HG03354 (cell line): ENCODE data around the gene CTCF.

Source experiments
- ATAC-seq: cut with Tn5 transposase; IDR thresholded peaks from one replicate; pipeline ENCODE4 v1.9.1; 2021; ENCODE audit warnings: mild to moderate bottlenecking; ENCODE audit not compliant: unreplicated experiment, poor library complexity, severe bottlenecking

CTCF gene

DNA sequence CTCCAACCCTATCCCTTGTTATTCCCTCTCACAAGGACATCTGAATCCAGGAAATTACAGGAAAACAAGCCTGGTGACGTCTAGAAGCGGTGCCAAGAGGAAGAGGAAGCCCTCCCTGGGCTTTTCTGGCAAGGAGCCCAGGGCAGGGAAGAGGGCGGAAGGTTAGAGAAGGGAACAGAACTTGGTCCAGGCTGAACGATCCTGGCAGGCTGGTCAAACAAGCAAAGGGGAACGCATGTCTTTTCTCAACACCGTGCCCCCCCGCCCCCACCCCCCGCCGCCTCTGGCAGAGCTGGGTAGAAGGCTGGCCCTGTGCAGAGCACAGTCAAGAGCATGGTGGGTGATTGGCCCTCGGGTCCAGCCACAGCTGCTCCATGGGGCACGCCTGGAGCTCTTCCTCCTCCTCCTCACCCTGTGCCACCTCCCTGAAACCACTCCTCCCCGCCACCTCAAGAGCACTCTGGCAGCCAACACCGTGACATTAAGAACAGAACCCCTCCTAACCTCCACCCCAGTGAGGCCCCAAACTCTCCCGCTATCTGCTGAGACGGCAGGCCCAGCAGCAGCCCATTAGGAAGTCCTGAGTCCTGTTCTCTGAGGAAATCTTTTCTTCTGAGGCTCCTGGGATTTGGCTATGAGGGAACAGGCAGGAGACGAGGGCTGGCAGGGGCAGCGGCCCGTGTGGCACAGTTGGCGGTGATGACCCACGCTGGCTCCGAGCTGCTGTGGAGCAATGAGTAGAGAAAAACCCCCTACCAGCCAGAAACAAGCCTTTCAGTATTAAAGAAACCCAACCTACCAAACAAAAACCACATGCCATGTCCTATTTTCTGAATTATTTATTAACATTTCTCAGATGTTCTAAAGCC, 111.6 kb downstream of the CTCF start:
- ATAC-seq, result no peak

DNA sequence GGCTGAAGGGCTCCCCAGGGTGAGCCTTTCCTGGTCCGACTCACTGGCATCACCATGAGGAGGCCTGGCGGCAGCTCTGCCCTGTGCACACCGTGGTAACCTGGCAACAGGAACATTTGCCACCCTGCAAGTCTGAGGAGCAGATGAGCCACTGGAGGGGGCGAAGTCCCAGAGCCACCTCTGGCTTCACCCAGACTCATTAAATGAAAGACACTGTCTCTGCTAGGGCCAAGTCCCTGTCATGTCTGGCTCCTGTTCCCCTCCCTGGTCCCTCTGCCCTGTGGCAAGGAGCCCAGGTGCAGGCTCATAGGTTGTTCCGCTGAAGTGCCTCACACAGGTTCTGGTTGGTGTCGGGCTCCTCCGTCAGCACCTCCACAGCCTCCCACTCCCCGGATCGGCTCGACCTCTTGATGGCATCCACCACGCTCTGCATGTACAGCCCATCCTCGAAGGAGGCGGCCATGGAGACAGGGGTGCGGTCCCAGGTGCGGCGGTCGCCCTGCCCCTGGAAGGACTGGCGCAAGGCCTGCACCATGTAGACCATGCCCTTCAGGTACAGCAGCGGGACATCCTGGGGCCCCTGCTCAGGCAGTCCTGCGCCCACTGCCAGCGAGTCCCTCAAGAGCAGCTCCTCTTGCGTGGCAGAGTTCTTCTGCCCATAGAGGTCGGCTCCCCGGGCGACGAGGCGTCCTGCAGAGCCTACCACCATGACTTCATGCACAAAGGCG, 112.7 kb downstream of the CTCF start:
- no peak for ATAC-seq

DNA sequence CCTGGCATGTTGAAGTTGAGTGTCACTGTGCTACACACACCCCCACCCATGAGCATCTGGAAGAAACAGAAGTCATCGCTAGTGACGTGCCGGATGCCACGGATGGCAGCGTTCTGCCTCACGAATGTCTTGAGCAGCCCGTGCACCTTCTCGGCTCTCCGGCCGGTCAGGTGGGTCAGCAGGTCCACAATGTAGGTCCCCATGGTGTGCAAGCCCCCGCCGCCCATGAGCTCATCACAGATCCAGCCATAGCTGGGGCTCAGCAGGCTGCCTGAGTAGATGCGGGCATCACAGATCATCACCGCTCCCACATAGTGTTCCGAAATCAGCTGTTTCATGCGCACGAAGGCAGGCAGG, 113.2 kb downstream of the CTCF start:
- no peak for ATAC-seq

- no peak for ATAC-seq
These were observed 113.7 kb downstream of the CTCF start for GRCh38 chr16:67675999-67676398.

DNA sequence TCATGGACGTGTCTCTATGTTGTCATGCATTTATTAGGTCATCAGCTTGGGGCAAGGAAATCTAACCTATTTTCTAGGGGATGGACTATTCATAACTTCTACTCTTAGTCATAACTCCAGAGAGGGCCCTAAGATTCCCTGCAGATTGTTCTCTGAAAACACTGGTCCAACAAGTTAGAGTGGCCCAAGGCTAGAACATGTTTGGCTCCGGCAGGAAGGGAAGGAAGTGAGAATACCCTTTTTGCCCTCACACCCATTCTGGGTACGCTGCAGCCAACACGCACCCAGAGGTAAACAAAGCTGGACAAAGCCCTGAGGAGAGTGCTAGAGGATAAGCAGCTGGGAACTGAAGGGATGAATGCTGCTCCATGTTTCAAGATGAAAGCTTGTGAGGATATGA, 114.2 kb downstream of the CTCF start:
- ATAC-seq, result no peak

DNA sequence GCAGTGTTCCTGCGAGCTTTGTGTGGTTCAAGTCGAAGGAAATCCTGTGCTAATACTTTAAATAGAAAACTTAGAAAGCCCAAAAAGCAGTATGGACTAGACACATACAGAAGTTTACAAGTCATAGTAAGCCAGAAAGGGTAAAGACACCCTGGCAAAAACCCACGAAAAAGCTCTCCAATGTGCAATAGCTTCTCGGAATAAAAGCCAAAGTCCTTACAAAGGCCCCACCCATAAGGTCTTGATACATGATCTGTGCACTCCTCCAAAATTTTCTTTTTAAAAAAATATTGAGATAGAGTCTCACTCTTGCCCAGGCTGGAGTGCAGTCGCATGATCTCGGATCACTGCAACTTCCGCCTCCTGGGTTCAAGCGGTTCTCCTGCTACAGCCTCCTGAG, 114.6 kb downstream of the CTCF start:
- ATAC-seq, result no peak

GRCh38 chr16:67677712-67678111, 115.4 kb downstream of the CTCF start:
- ATAC-seq, result no peak

- no peak for ATAC-seq
These were observed 116.2 kb downstream of the CTCF start for GRCh38 chr16:67678354-67679023.

DNA sequence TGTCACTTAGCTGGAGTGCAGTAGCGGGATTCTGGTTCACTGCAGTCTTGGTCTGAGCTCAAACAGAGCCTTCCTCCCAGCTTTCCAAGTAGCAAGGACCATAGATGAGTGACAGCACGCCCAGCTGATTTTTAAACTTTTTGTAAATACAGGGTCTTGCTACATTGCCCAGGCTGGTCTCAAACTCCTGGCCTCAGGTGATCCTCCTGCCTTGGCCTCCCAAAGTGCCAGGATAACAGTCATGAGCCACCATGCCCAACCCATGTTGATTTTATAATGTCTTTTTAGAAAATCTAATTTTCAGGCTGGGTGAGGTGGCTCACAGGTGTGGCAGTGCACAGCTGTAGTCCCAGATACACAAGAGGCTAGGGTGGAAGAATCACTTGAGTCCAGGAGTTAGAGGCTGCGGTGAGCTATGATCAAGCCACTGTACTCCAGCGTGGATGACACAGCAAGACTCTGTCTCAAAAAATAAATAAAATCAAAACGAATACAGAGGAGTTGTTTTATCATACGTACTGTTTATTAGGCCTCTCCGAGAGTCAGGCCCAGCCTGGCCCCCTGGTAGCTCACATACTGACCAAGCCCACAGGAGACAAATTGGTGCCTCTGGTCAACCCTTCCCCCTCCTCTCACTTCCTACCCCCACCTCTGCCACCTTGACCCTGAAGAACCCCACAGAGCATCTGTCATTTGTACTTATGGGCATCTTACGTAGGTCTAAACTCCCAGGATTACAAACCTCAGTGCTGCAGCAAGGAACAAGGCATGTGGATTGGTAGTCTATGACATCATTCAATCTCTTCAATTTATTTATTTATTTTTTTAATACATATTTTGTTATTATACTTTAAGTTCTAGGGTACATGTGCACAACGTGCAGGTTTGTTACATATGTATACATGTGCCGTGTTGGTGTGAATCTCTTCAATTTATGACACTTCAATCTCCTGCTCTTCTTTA, 117.9 kb downstream of the CTCF start:
- no peak for ATAC-seq

DNA sequence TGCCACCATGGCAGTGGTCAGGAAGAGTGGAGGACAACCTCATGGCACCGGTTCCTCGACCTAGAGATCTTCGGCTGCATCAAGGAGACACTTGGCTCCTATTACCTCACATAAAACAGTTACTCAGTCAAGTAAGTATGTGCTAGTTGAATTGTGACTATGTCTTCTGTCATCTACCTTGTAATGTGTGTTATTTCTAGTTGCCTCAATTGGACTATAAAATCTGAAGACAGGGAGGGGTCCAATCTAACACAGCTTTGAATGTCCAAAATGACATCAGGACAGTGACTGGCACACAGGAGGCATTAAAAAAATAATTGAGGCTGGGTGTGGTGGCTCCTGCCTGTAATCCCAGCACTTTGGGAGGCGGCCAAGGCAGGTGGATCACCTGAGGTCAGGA, 121.4 kb downstream of the CTCF start:
- ATAC-seq, result no peak

DNA sequence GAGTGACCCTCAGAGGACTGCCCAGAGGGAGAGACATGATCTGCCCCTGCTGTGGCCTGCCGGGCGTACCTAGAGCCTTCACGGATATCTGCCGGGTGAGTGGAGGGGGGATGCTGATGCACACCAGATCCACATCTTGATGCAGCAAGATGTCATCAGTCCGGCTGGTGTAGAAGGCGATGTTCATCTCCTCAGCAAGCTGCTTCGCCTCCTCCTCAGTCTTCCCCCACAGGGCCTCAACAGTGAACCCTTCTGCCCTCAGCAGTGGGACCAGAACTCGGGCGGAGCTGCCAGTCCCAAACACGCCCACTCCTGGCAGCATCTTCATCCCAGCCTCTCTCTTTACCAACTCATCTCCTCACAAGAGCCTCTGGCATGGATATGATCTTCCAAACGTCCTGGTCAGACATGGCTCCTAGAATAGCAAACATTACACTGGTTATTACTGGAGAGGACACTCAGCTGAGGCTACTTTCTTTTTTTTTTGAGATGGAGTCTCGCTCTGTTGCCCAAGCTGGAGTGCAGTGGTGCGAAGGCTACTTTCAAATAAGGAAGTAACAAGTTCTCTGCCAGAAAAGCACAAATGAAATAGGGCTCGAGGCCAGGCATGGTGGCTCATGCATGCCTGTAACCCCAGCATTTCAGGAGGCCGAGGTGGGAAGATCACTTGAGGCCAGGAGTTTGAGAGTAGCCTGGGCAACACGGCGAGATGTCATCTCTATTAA, 123.2 kb downstream of the CTCF start:
- no peak for ATAC-seq
